Mesodermal cell (in vitro differentiated cells): Measurements from ENCODE around the gene NRF1.
"Not testable (repeated sequence)": the region's sequence is repeated elsewhere in the genome, so short reads cannot be mapped to it uniquely, and the experiment has no call there.

Experiments used
- H3K27ac ChIP-seq: 2 replicates; pipeline ENCODE4 v1.7.0; 2013; ENCODE audit warnings: mild to moderate bottlenecking, low read depth, low read length, moderate library complexity; ENCODE audit not compliant: severe bottlenecking
- H3K36me3 ChIP-seq: 2 replicates; pipeline ENCODE4 v1.7.1; 2013; ENCODE audit warnings: mild to moderate bottlenecking, low read length, moderate library complexity; ENCODE audit not compliant: control insufficient read depth, insufficient read depth
- H3K4me1 ChIP-seq: one replicate; pipeline ENCODE4 v1.7.1; 2013; ENCODE audit warnings: mild to moderate bottlenecking, low read length; ENCODE audit not compliant: insufficient read depth, control insufficient read depth, poor library complexity, severe bottlenecking
- H3K4me3 ChIP-seq: 2 replicates; pipeline ENCODE4 v1.7.0; 2013; ENCODE audit warnings: low read length, control low read depth, mild to moderate bottlenecking; ENCODE audit not compliant: insufficient read depth, poor library complexity, severe bottlenecking; ENCODE audit errors: extremely low read depth
- H3K9me3 ChIP-seq: 2 replicates; pipeline ENCODE4 v1.7.1; 2013; ENCODE audit warnings: mild to moderate bottlenecking, low read length, moderate library complexity; ENCODE audit not compliant: control insufficient read depth
- WGBS, 2 experiments: methylation state at CpG; one replicate each; pipeline ENCODE4 v1.1.5; 2013; ENCODE audit warnings: missing lambda C conversion rate in 2 of 2; ENCODE audit not compliant: insufficient coverage in 2 of 2; 5-methylcytosine and 5-hydroxymethylcytosine counted together

The NRF1 gene

GRCh38 chr7:129626896-129627295 lies 15.4 kb downstream of the NRF1 start:
- 92% methylated on average over 1 of the region's 3 CpGs for WGBS, 2 experiments
- no peak overlapping the region for H3K27ac ChIP-seq

GRCh38 chr7:129630341-129630740 lies 18.8 kb downstream of the NRF1 start:
- Histone ChIP-seq H3K27ac (no peak overlapping the region), H3K4me3 (no peak overlapping the region), H3K9me3 (no peaks in the 10 kb centered on the region), H3K4me1 (no peaks in the 10 kb centered on the region), H3K36me3 (no peaks in the 10 kb centered on the region)
- WGBS, 2 experiments: 43% methylated on average over 2 of the region's 2 CpGs; no CpG with 5 or more reads in 1 of the 2 experiments

More at GRCh38 chr7:129626896-129627295, 15.4 kb downstream of the NRF1 start:
- peaks cover 6% of the 10 kb centered on the region for H3K36me3 ChIP-seq
- no peaks in the 10 kb centered on the region for H3K4me1 ChIP-seq
- H3K9me3 ChIP-seq: no peaks in the 10 kb centered on the region
- no peak overlapping the region for H3K4me3 ChIP-seq

GRCh38 chr7:129634361-129635034 lies 23.0 kb downstream of the NRF1 start:
- whole genome bisulfite sequencing, 2 experiments: 80% methylated on average over 1 of the region's 2 CpGs; no CpG with 5 or more reads in 1 of the 2 experiments
- H3K9me3 ChIP-seq: no peaks in the 10 kb centered on the region
- no peaks in the 10 kb centered on the region for H3K4me1 ChIP-seq
- no peaks in the 10 kb centered on the region for H3K36me3 ChIP-seq
- H3K4me3 ChIP-seq: no peak overlapping the region
- H3K27ac ChIP-seq: no peak overlapping the region

- H3K4me1 ChIP-seq: no peaks in the 10 kb centered on the region
- H3K4me3 ChIP-seq: no peak overlapping the region
- no peaks in the 10 kb centered on the region for H3K9me3 ChIP-seq
- no peak overlapping the region for H3K27ac ChIP-seq
- no peaks in the 10 kb centered on the region for H3K36me3 ChIP-seq
- WGBS, 2 experiments: 25 to 28% methylated on average over 3 to 4 of the region's 6 CpGs
These were observed 23.9 kb downstream of the NRF1 start for GRCh38 chr7:129635300-129636029.

- WGBS, 2 experiments: 64 to 88% methylated on average over 3 of the region's 5 CpGs
- H3K4me3 ChIP-seq, H3K27ac ChIP-seq, H3K4me1 ChIP-seq, H3K36me3 ChIP-seq, H3K9me3 ChIP-seq: not testable (repeated sequence)
These were observed 24.6 kb downstream of the NRF1 start for GRCh38 chr7:129636030-129636550.

GRCh38 chr7:129636641-129637040 lies 25.1 kb downstream of the NRF1 start:
- no peak overlapping the region for H3K27ac ChIP-seq
- no peak overlapping the region for H3K4me3 ChIP-seq
- no peaks in the 10 kb centered on the region for H3K4me1 ChIP-seq
- no peaks in the 10 kb centered on the region for H3K36me3 ChIP-seq
- WGBS, 2 experiments: 100% methylated on average over 3 to 4 of the region's 4 CpGs
- no peaks in the 10 kb centered on the region for H3K9me3 ChIP-seq

- Histone ChIP-seq H3K4me1 (no peaks in the 10 kb centered on the region), H3K36me3 (peaks cover 5% of the 10 kb centered on the region), H3K4me3 (no peak overlapping the region), H3K9me3 (no peaks in the 10 kb centered on the region), H3K27ac (no peak overlapping the region)
- WGBS, 2 experiments: 92 to 100% methylated on average over 1 of the region's 2 CpGs
These were observed 28.9 kb downstream of the NRF1 start for GRCh38 chr7:129640400-129640799.

- no peak overlapping the region for H3K27ac ChIP-seq
- no peaks in the 10 kb centered on the region for H3K4me1 ChIP-seq
- WGBS, 2 experiments: 80 to 81% methylated on average over 1 to 2 of the region's 4 CpGs
- H3K4me3 ChIP-seq: no peak overlapping the region
- peaks cover 5% of the 10 kb centered on the region for H3K36me3 ChIP-seq
- H3K9me3 ChIP-seq: no peaks in the 10 kb centered on the region
These were observed 31.5 kb downstream of the NRF1 start for GRCh38 chr7:129642871-129643549.

GRCh38 chr7:129643550-129644170 lies 32.1 kb downstream of the NRF1 start:
- 57 to 66% methylated on average over 4 of the region's 6 CpGs for WGBS, 2 experiments
- Histone ChIP-seq H3K9me3 (no peaks in the 10 kb centered on the region), H3K27ac (no peak overlapping the region)

GRCh38 chr7:129644634-129645230 lies 33.2 kb downstream of the NRF1 start:
- no peaks in the 10 kb centered on the region for H3K9me3 ChIP-seq
- WGBS, 2 experiments: no CpG with 5 or more reads among the region's 2 CpGs
- no peaks in the 10 kb centered on the region for H3K4me1 ChIP-seq
- peaks cover 11% of the 10 kb centered on the region for H3K36me3 ChIP-seq
- no peak overlapping the region for H3K27ac ChIP-seq
- no peak overlapping the region for H3K4me3 ChIP-seq

More at GRCh38 chr7:129643550-129644170, 32.1 kb downstream of the NRF1 start:
- peaks cover 10% of the 10 kb centered on the region for H3K36me3 ChIP-seq
- H3K4me3 ChIP-seq: no peak overlapping the region
- no peaks in the 10 kb centered on the region for H3K4me1 ChIP-seq
